Measurements from ENCODE around the gene PHB1. TPM values are rescaled to one million over a fixed set of nuclear protein-coding genes. Genes with fewer than 3 reads are reported as not detected.

The PHB1 gene
- total and polyA plus RNA-seq, 12 donors = 107 to 317 (median 215) TPM

- TF ChIP-seq, protein P1, sequence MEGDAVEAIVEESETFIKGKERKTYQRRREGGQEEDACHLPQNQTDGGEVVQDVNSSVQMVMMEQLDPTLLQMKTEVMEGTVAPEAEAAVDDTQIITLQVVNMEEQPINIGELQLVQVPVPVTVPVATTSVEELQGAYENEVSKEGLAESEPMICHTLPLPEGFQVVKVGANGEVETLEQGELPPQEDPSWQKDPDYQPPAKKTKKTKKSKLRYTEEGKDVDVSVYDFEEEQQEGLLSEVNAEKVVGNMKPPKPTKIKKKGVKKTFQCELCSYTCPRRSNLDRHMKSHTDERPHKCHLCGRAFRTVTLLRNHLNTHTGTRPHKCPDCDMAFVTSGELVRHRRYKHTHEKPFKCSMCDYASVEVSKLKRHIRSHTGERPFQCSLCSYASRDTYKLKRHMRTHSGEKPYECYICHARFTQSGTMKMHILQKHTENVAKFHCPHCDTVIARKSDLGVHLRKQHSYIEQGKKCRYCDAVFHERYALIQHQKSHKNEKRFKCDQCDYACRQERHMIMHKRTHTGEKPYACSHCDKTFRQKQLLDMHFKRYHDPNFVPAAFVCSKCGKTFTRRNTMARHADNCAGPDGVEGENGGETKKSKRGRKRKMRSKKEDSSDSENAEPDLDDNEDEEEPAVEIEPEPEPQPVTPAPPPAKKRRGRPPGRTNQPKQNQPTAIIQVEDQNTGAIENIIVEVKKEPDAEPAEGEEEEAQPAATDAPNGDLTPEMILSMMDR (IDR thresholded peaks at IDR 0.05) = no peak
- Histone ChIP-seq H3K27me3 (no peaks in the 10 kb centered on the region), H3K27ac (no peak overlapping the region), H3K4me1 (peaks cover 0 to 29% (median 20%) of the 10 kb centered on the region in 9 donors), H3K36me3 (no peaks in the 10 kb centered on the region), H3K4me3 (no peak overlapping the region), H3K9me3 (no peaks in the 10 kb centered on the region)
- intact Hi-C loops (cut with DNase I) = loop anchor here in 4 of 10 donors (5.0 to 10.0 kb wide), 2 partner anchors 47 to 49 kb away; no protein-coding TSS in a partner anchor
- ATAC-seq (no peak), DNase-seq (no peak)
- 88 to 91% methylated on average over 2 of the region's 2 CpGs for WGBS, 2 donors
These were observed 50.6 kb downstream of the PHB1 start for GRCh38 chr17:49364119-49364518.

GRCh38 chr17:49363251-49363650 lies 51.4 kb downstream of the PHB1 start:
- Histone ChIP-seq H3K36me3 (no peaks in the 10 kb centered on the region), H3K27ac (peak overlapping the region in 2 of 10 donors; percentile 91 to 94), H3K9me3 (no peaks in the 10 kb centered on the region), H3K27me3 (no peaks in the 10 kb centered on the region), H3K4me1 (peaks cover 0 to 38% (median 29%) of the 10 kb centered on the region in 9 donors), H3K4me3 (no peak overlapping the region)
- intact Hi-C loops (cut with DNase I) = loop anchor here in 4 of 10 donors (5.0 to 10.0 kb wide), 2 partner anchors 46 to 48 kb away; no protein-coding TSS in a partner anchor
- TF ChIP-seq, protein P1 (IDR thresholded peaks at IDR 0.05) = no peak
- ATAC-seq = no peak
- WGBS, 2 donors = 93 to 98% methylated on average over 4 of the region's 4 CpGs
- DNase-seq = no peak

GRCh38 chr17:49362723-49363117 lies 52.0 kb downstream of the PHB1 start:
- DNase-seq (no peak), ATAC-seq (peak in 1 of 8 donors; percentile 12)
- H3K9me3 ChIP-seq = no peaks in the 10 kb centered on the region
- H3K27ac ChIP-seq = peak overlapping the region in 9 of 10 donors; percentile 74 to 95 (median 93)
- intact Hi-C loops (cut with DNase I) = loop anchor here in 4 of 10 donors (5.0 to 10.0 kb wide), 2 partner anchors 45 to 48 kb away; no protein-coding TSS in a partner anchor
- 19 to 22% methylated on average over 10 of the region's 10 CpGs for WGBS, 2 donors
- H3K4me3 ChIP-seq = peak overlapping the region; percentile 82 to 100 (median 94)
- H3K4me1 ChIP-seq = peaks cover 0 to 41% (median 34%) of the 10 kb centered on the region in 9 donors
- H3K27me3 ChIP-seq = no peaks in the 10 kb centered on the region
- TF ChIP-seq, protein P1 (IDR thresholded peaks at IDR 0.05) = no peak
- no peaks in the 10 kb centered on the region for H3K36me3 ChIP-seq

- DNase-seq (peak; percentile 91), ATAC-seq (peak; percentile 86 to 95 (median 92))
- H3K27ac ChIP-seq = peak within 1 kb of the TSS; percentile 55 to 95 (median 92)
- no peaks in the 10 kb centered on the region for H3K36me3 ChIP-seq
- TF ChIP-seq, protein P1 (IDR thresholded peaks at IDR 0.05) = no peak
- H3K4me1 ChIP-seq = peaks cover 0 to 46% (median 36%) of the 10 kb centered on the region in 9 donors
- no peaks in the 10 kb centered on the region for H3K27me3 ChIP-seq
- H3K9me3 ChIP-seq = no peaks in the 10 kb centered on the region
- H3K4me3 ChIP-seq = peak within 1 kb of the TSS; percentile 82 to 100 (median 94)
- WGBS, 2 donors = 0 to 1% methylated on average over 32 to 98 of the region's 106 CpGs
- intact Hi-C loops (cut with DNase I) = loop anchor here in 4 of 10 donors (5.0 to 10.0 kb wide), 2 partner anchors 45 to 47 kb away; no protein-coding TSS in a partner anchor
These were observed 52.6 kb downstream of the PHB1 start, which contains the start of gene ZNF652 for GRCh38 chr17:49361902-49362722. ZNF652 (minus strand) TSS chr17:49362250; CDS start chr17:49317725, 44,525 bp downstream.
